Activated CD4-positive, alpha-beta T cell treated with anti-CD3 and anti-CD28 coated beads, Interleukin-2, amount 50 U/mL, for 48 hours (primary cell): Measurements from ENCODE around the gene MYNN.
"Not testable (repeated sequence)": the region's sequence is repeated elsewhere in the genome, so short reads cannot be mapped to it uniquely, and the experiment has no call there.

Experiments used
- DNase-seq, 2 experiments: peaks; one replicate each; pipeline ENCODE4 v3.0.0-alpha.2; 2020

Gene MYNN

GRCh38 chr3:169772897-169773816 lies at the start of gene MYNN:
TSS of gene MYNN (plus strand) at chr3:169773396. CDS start at chr3:169774296, 900 bp downstream.
- DNase-seq, result peak; percentile 93 to 94

- not testable (repeated sequence) for DNase-seq
Observed at GRCh38 chr3:169731857-169732256, 41.3 kb upstream of the MYNN start.

- DNase-seq, result no peak
Observed at GRCh38 chr3:169739067-169739466, 34.1 kb upstream of the MYNN start.

DNA sequence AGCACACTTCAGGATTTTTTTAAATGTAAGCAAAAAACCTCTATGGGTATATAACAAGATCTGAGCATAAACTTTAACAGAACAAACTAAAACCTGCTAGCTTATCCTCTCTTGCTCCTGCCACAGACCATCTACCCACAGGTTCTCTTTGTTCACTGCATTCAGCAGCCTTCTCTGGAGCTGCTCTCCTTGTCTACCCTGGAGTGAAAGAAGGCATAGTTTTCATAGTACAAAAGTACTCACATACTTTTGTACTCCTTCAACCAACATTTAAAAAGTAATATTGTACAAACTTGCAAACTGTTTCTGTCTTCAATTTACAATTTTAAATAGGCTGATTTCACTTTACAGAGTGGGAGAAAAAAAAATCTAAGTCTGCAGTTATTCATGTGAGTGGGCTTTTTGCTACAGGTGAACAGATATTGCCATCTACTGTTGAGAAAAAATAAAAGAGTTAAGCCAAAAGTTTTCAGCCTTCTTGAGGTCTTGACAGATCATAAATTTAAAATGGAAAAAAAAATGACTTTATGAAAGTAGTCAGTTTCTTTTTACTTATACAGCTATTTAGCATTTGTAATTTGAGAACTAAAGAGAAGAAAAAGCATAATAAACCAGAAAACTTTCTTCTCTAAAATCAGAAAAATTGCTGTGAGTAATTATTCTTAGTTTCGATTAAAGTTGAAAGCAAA lies 28.7 kb upstream of the MYNN start:
- no peak for DNase-seq

DNA sequence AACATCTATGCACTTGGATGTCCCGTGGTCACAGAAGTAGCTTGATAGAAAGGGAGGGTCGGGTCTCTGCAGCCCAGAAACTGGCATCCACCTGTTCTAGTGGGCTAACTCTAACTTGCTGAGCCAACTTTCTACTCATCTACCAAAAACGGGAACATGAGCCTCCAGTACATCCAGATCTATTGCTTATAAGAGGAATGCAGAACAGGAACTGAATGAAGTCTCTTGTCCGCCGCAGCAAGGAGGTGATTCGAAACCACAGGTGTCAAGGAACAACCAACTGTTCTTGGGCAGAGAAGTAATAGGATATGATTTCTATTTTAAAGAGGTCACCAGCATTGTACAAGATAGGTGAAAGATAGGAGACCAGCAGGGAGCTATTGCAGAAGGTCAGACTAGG lies 26.3 kb upstream of the MYNN start:
- no peak for DNase-seq

GRCh38 chr3:169748670-169749069 lies 24.5 kb upstream of the MYNN start:
- no peak for DNase-seq

GRCh38 chr3:169750665-169751064 lies 22.5 kb upstream of the MYNN start:
- DNase-seq, result no peak

GRCh38 chr3:169751875-169752274 lies 21.3 kb upstream of the MYNN start:
- DNase-seq, result no peak

GRCh38 chr3:169754711-169755110 lies 18.5 kb upstream of the MYNN start:
- DNase-seq, result no peak

GRCh38 chr3:169755488-169755887 lies 17.7 kb upstream of the MYNN start:
- DNase-seq, result no peak

DNA sequence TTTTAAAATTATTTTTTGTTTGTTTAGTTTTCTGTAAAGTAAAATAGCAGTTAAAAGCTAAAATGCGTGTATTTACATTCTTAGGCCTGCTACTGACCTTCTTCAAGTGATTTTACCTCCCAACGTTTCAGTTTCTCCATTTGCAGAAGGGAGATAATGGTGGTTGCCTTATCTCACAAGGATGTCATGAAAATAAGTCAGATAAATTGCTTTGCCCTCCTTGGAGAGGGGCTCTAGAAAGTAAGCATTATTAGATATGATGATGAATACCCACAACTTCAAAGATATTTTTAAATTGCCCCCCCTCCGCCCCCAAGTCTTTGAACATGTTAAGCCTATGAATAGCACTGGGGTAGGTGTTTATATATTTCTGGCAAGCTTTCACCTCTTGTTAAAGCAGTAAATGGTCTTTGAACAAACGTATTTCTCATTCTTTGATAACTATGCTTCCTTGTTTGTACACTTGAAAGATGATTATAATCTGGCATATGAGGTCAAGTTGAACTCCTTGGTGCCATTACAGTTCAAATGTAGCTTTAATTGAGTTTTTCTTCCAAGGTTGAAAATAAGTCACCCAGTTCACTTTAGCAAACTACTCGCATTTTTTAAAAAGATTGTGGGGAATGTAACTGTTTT lies 14.7 kb upstream of the MYNN start:
- no peak for DNase-seq

DNA sequence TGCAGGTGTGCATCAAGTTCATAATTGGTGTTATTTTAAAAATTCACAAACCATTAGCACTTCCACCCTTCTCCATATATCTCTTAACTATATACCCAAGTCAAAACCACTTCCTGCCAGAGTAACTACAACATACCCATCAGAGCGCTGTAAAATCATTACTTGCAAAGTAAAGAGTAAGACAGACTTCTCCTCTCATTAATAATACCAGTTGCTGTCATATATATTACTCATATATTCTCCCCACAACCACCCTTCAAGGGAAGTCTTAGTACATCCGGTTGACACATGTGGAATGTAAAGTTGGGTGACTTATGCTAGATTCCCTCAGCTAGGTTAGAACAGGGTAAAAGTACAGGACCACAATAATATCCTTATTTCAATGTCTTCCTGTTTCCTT lies 13.9 kb upstream of the MYNN start:
- DNase-seq, result no peak

DNA sequence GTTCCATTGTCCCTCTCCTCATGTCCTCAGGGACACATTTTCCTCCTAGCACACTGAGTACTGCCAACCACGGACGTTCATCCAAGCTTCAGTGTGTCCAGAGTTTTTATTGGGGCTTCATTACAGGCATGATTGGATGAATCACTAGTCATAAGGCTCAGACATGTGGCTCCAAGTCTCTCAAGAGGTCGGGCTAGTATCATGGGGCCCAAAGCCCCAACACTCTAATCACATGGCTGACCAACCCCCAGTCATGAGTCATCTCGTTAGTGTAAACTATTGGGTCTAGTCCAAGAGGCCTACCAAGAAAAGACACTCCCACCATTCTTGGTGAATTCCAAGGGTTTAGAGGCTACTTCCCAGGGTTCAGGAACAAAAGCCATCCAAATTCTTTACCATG lies 12.7 kb upstream of the MYNN start:
- no peak for DNase-seq

GRCh38 chr3:169764312-169764881 lies 8.8 kb upstream of the MYNN start:
- peak; percentile 72 to 78 for DNase-seq

GRCh38 chr3:169764882-169765612 lies 8.1 kb upstream of the MYNN start, which contains the start of gene TERC:
TSS of gene TERC (minus strand) at chr3:169765060.
- DNase-seq, result peak; percentile 90 to 91

GRCh38 chr3:169769287-169770181 lies 3.7 kb upstream of the MYNN start, which contains the start of gene ACTRT3:
TSS of gene ACTRT3 (minus strand) at chr3:169769561. CDS start at chr3:169769520, 41 bp downstream.
- peak; percentile 70 to 74 for DNase-seq

- peak; percentile 57 to 64 for DNase-seq
Observed at GRCh38 chr3:169771497-169772304, 1.5 kb upstream of the MYNN start.

GRCh38 chr3:169772305-169772896 lies 795 bp upstream of the MYNN start:
- peak; percentile 62 to 72 for DNase-seq

- no peak for DNase-seq
Observed at GRCh38 chr3:169774186-169774585, 990 bp downstream of the MYNN start.

- DNase-seq, result no peak
Observed at GRCh38 chr3:169777822-169778221, 4.6 kb downstream of the MYNN start.
